ENCODE results near the gene PPP2R2B. TPM values are rescaled to one million over a fixed set of nuclear protein-coding genes. Genes with fewer than 3 reads are reported as not detected.

The PPP2R2B gene
- total RNA-seq, 4 donors from 2014 or later, result 1.2 to 2.9 (median 1.9) TPM

DNA sequence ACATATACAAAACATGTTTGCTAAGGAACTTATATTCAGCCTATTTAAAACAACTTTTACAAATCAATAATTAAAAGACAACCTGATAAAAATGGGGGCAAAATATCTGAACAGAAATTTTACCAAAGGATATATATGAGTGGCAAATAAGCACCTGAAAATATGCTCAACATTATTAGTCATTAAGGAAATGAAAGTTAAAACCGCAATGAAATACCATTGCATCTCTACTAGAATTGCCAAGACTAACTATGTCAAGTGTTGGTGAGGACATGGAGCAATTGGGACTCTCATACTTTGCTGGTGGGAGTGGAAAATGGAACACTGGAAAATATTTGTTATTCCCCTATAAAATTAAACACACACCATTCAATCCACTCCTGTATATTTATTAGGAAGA lies 26.3 kb upstream of the PPP2R2B start:
- no peak for TF ChIP-seq POLR2A (IDR thresholded peaks at IDR 0.05)
- TF ChIP-seq, protein P1, sequence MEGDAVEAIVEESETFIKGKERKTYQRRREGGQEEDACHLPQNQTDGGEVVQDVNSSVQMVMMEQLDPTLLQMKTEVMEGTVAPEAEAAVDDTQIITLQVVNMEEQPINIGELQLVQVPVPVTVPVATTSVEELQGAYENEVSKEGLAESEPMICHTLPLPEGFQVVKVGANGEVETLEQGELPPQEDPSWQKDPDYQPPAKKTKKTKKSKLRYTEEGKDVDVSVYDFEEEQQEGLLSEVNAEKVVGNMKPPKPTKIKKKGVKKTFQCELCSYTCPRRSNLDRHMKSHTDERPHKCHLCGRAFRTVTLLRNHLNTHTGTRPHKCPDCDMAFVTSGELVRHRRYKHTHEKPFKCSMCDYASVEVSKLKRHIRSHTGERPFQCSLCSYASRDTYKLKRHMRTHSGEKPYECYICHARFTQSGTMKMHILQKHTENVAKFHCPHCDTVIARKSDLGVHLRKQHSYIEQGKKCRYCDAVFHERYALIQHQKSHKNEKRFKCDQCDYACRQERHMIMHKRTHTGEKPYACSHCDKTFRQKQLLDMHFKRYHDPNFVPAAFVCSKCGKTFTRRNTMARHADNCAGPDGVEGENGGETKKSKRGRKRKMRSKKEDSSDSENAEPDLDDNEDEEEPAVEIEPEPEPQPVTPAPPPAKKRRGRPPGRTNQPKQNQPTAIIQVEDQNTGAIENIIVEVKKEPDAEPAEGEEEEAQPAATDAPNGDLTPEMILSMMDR (IDR thresholded peaks at IDR 0.05), result no peak
- Histone ChIP-seq H3K9me3 (no peaks in the 10 kb centered on the region), H3K4me3 (no peak overlapping the region), H3K4me1 (no peaks in the 10 kb centered on the region), H3K27me3 (no peaks in the 10 kb centered on the region), H3K27ac (no peak overlapping the region), H3K36me3 (no peaks in the 10 kb centered on the region)
- DNase-seq, result no peak

GRCh38 chr5:146903789-146904188 lies 25.2 kb upstream of the PPP2R2B start:
- Histone ChIP-seq H3K27ac (no peak overlapping the region), H3K36me3 (no peaks in the 10 kb centered on the region), H3K4me3 (no peak overlapping the region), H3K27me3 (no peaks in the 10 kb centered on the region), H3K4me1 (no peaks in the 10 kb centered on the region), H3K9me3 (no peaks in the 10 kb centered on the region)
- TF ChIP-seq POLR2A (IDR thresholded peaks at IDR 0.05), result no peak
- TF ChIP-seq, protein P1 (IDR thresholded peaks at IDR 0.05), result no peak
- DNase-seq, result no peak

GRCh38 chr5:146902471-146902870 lies 23.9 kb upstream of the PPP2R2B start:
- Histone ChIP-seq H3K4me1 (no peaks in the 10 kb centered on the region), H3K27me3 (no peaks in the 10 kb centered on the region), H3K9me3 (no peaks in the 10 kb centered on the region), H3K27ac (no peak overlapping the region), H3K36me3 (no peaks in the 10 kb centered on the region), H3K4me3 (no peak overlapping the region)
- TF ChIP-seq, protein P1 (IDR thresholded peaks at IDR 0.05), result no peak
- TF ChIP-seq POLR2A (IDR thresholded peaks at IDR 0.05), result no peak
- no peak for DNase-seq

- Histone ChIP-seq H3K27ac (no peak overlapping the region), H3K9me3 (no peaks in the 10 kb centered on the region), H3K4me1 (no peaks in the 10 kb centered on the region), H3K4me3 (no peak overlapping the region), H3K27me3 (no peaks in the 10 kb centered on the region), H3K36me3 (no peaks in the 10 kb centered on the region)
- no peak for DNase-seq
- TF ChIP-seq, protein P1 (IDR thresholded peaks at IDR 0.05), result no peak
- TF ChIP-seq POLR2A (IDR thresholded peaks at IDR 0.05), result no peak
Measured at GRCh38 chr5:146897061-146897460, 18.5 kb upstream of the PPP2R2B start.

GRCh38 chr5:146894753-146895521 lies 16.4 kb upstream of the PPP2R2B start:
- Histone ChIP-seq H3K27me3 (no peaks in the 10 kb centered on the region), H3K9me3 (no peaks in the 10 kb centered on the region), H3K27ac (no peak overlapping the region), H3K4me1 (no peaks in the 10 kb centered on the region), H3K4me3 (no peak overlapping the region), H3K36me3 (no peaks in the 10 kb centered on the region)
- TF ChIP-seq POLR2A (IDR thresholded peaks at IDR 0.05), result no peak
- TF ChIP-seq, protein P1 (IDR thresholded peaks at IDR 0.05), result no peak
- no peak for DNase-seq

Measured in Peyer's patch (tissue), 4 donors.